Stimulated activated CD4-positive, alpha-beta T cell treated with anti-CD3 and anti-CD28 coated beads, Interleukin-2, amount 100 ng/mL, for 4 hours (primary cell): ENCODE measurements around the gene TPM3.
"Not testable (repeated sequence)": the region's sequence is repeated elsewhere in the genome, so short reads cannot be mapped to it uniquely, and the experiment has no call there.

Experiments
- DNase-seq: peaks from one replicate; pipeline ENCODE4 v3.0.0-alpha.2; 2020; ENCODE audit warnings: low read depth

The TPM3 gene

GRCh38 chr1:154205778-154206177 is 13.9 kb upstream of the TPM3 start:
- not testable (repeated sequence) for DNase-seq

GRCh38 chr1:154199563-154199879 is 7.6 kb upstream of the TPM3 start:
- DNase-seq, result no peak

GRCh38 chr1:154198756-154199562 is 7.1 kb upstream of the TPM3 start:
- no peak for DNase-seq

GRCh38 chr1:154193821-154194220 is 1.9 kb upstream of the TPM3 start:
- DNase-seq, result no peak

DNA sequence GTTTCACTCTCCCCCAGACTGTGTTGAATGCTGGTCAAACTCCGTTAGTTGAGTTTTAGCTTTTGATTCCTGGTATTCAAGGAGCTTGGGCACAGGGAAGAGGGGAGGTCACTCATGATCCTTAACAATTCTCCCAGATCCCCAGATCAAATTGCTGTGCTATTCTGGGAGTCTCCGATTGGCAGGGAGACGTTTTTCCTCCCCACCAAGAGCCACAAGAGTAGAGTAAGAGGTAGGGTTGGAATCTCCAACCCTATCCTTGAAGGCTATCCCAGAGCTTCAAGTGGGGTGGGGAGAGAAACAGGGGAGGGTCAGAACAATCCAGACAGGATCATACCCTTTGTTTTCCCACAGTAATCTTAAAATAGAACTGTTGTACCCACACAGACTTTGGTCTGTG is 576 bp upstream of the TPM3 start:
- DNase-seq, result no peak

DNA sequence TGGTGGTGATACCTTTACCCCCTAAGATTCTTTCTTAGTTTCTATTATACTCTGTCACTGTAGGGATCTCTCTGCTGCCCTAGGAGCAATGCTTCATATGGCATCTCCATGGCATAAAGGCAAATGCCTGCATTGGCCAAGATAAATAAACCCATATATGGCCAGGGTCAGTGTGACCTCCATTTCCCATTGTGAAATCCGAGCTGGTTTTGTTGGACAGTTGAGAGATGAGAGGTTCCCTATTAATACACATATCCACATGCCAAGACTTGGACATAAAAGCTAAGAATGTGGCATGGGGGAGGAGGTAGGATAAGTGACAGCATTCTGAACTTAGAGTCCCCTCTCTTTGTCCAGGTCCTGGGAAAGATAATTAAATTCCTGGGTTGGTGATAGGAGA is 1.4 kb downstream of the TPM3 start:
- DNase-seq, result no peak

DNA sequence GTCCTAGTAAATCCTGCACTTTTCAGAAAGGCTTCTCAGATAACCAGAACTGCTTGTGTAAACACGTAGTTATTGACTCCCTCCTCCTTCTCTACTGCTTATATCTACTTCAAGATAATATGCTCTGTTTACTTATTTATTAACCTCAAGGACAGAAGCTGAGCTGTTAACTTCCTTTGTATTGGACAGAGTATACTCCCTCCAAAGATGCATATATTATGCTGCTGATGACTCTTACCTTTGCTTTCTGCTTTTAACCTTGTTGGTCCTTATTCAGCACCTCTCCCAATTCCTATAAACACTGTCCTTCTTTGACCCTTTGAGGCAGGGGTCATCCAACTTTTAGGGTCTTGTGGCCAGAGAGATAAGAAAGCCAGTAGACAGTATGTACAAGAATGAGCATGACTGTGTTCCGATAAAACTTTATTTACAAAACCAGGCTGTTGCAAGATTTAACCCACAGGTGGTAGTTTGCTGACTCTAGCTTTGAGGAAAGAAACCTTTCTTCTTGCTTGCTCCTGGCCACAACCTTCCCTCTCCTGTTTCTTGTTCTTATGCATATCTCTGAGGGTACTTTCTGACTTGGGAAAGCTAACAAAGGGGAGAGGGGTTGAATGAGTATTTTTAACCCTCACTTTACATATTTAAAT is 4.9 kb downstream of the TPM3 start:
- no peak for DNase-seq

GRCh38 chr1:154186177-154186576 is 5.7 kb downstream of the TPM3 start:
- DNase-seq, result peak; percentile 57

DNA sequence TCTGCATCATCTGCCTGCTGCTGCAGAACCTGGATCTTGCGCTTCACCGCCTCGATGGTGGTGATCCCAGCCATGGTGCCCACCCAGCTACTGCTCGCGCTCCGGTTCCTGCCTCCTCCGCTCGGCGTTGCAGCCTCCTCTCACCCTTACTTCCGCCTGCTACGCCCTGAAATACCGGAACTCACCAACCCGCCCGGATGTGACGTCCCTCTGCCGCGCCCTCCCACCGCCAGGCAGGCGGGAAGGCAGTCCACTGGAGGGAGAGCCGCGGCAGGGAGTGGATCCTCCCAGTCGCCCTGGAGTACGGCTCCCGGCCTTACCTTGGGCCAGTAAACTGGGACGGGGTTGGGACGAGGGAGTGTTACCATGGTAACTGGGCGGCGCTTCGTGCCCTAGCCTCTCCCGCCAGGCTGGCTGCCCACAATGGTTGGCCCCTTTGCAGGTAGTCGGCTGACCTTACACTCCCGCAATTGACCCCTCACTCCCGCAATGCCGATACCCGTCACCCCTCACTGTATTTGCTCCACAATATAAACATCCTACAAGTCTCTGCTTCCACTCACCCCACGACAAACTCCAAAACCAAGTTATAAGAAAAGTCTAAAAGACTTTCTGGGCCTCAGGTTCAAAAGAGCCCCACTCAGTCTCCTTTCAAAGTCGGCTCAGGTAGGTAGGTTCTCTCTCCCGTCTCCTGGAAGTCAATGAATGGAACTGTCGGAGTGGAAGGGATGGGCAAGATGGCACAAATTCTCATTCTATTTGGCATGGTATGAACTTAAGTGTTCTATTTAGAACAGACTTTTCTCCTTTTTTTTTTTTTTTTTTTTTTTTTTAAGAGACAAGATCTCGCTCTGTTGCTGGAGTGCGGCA is 8.6 kb downstream of the TPM3 start:
- DNase-seq, result peak; percentile 91

GRCh38 chr1:154182344-154183045 is 9.4 kb downstream of the TPM3 start:
- peak; percentile 48 for DNase-seq

GRCh38 chr1:154181944-154182343 is 10.0 kb downstream of the TPM3 start:
- no peak for DNase-seq

GRCh38 chr1:154179946-154180687 is 11.8 kb downstream of the TPM3 start:
- DNase-seq, result no peak

GRCh38 chr1:154178911-154179811 is 12.7 kb downstream of the TPM3 start:
- no peak for DNase-seq

GRCh38 chr1:154178013-154178412 is 13.9 kb downstream of the TPM3 start:
- no peak for DNase-seq

DNA sequence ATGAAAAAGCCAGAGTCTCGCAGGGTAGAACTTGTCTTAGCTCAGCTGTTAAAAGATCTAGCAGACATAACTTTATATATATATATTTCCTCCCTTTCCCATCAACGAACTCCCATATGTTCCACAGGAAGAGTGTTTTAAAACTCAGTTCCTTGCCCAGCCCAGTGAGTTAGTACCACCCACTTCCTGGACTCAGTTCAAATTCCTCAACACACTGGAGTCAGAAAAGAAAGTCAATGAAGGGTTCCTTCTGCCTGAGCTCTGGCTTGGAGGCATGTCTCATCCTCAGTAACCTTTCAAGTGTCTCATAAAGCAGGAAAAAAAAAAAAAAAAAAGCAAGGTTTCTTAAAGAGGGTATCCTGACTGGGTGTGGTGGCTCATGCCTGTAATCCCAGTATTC is 15.6 kb downstream of the TPM3 start:
- DNase-seq, result no peak

GRCh38 chr1:154174654-154175053 is 17.2 kb downstream of the TPM3 start:
- DNase-seq, result no peak

- DNase-seq, result no peak
Observed at GRCh38 chr1:154171880-154172279, 20.0 kb downstream of the TPM3 start.

DNA sequence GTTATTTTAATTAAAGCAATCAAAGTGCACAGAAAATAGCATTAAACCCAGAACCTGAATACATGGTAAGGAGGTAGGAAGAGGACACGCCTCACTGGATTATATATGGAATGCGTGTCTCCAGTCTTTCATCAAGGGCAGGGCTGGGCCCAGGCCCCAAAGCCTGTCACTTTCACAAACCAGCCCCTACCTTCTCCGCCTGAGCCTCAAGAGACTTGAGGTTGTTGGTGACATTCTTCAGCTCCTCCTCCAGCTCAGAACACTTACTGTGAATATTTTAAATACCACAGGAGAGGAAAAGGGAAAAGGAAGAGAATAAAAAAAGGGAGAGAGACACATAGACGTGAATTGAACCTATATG is 20.7 kb downstream of the TPM3 start:
- no peak for DNase-seq

- DNase-seq, result peak; percentile 63
Observed at GRCh38 chr1:154170547-154171222, 21.2 kb downstream of the TPM3 start.

GRCh38 chr1:154167461-154167860 is 24.4 kb downstream of the TPM3 start:
- no peak for DNase-seq
